ENCODE measurements around the gene ARFRP1.

- TF ChIP-seq, protein P1, sequence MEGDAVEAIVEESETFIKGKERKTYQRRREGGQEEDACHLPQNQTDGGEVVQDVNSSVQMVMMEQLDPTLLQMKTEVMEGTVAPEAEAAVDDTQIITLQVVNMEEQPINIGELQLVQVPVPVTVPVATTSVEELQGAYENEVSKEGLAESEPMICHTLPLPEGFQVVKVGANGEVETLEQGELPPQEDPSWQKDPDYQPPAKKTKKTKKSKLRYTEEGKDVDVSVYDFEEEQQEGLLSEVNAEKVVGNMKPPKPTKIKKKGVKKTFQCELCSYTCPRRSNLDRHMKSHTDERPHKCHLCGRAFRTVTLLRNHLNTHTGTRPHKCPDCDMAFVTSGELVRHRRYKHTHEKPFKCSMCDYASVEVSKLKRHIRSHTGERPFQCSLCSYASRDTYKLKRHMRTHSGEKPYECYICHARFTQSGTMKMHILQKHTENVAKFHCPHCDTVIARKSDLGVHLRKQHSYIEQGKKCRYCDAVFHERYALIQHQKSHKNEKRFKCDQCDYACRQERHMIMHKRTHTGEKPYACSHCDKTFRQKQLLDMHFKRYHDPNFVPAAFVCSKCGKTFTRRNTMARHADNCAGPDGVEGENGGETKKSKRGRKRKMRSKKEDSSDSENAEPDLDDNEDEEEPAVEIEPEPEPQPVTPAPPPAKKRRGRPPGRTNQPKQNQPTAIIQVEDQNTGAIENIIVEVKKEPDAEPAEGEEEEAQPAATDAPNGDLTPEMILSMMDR (IDR thresholded peaks at IDR 0.05) = no peak
- TF ChIP-seq POLR2A (IDR thresholded peaks at IDR 0.05) = no peak
Measured at GRCh38 chr20:63655249-63655648, 52.5 kb downstream of the ARFRP1 start.
